CD1c-positive myeloid dendritic cell (primary cell): ENCODE measurements around the gene CHTF8.
"Not testable (repeated sequence)": the region's sequence is repeated elsewhere in the genome, so short reads cannot be mapped to it uniquely, and the experiment has no call there.

Experiments
- DNase-seq: peaks from one replicate; pipeline ENCODE4 v3.0.0-alpha.2; 2016; ENCODE audit errors: extremely low spot score

The CHTF8 gene

DNA sequence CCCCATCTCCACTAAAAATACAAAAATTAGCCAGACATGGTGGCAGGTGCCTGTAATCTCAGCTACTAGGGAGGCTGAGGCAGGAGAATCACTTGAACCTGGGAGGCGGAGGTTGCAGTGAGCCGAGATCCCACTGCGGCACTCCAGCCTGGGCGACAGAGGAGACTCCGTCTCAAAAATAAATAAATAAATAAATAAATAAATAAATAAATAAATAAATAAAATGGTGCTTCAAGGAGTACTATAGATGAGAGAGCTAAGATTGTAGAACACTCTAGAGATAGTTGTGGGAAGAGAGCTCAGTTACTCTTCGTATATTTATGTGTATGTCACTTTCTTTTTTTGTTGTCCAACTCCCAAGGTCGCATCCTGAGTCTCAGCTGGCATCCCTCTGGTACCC is 7.1 kb upstream of the CHTF8 start:
- DNase-seq = not testable (repeated sequence)

DNA sequence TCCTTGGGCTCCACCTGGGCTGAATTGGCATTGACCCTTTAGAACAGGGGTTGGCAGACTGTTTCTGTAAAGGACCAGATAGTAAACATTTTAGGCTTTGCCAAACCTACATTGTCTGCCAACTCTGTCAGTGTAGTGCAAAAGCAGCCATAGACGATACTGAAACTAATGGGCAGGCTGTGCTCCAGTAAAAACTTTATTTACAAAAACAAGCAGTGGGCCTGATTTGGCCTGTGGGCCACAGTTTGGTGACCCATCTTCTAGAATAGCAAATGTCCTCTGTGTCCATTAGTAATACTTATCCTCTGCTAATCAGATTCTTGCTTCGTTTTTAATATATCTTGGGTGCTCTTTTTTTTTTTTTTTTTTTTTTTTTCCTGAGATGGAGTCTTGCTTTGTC is 6.2 kb upstream of the CHTF8 start:
- DNase-seq = no peak

DNA sequence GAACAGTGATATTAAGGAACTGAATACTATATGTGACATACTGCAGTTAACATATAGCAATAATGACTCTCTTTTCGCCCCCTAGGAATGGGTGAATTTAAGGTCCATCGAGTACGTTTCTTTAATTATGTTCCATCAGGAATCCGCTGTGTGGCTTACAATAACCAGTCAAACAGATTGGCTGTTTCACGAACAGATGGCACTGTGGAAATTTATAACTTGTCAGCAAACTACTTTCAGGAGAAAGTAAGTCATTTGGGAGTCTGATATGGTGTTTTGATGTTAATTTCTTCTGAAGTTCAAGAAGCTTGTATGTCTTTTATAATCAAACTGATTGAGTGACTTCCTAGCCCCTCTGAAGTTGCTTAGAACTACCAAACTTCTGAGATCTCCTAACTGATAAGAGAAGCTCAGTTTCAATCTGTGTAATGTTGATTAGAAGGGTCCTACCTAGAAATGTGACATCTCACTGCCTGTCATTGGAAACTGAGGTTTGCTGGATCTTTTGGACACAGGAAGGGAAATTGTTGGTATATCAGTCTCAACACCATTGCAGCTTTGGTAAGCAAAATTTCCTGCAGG is 1.1 kb upstream of the CHTF8 start:
- DNase-seq = peak; percentile 7

DNA sequence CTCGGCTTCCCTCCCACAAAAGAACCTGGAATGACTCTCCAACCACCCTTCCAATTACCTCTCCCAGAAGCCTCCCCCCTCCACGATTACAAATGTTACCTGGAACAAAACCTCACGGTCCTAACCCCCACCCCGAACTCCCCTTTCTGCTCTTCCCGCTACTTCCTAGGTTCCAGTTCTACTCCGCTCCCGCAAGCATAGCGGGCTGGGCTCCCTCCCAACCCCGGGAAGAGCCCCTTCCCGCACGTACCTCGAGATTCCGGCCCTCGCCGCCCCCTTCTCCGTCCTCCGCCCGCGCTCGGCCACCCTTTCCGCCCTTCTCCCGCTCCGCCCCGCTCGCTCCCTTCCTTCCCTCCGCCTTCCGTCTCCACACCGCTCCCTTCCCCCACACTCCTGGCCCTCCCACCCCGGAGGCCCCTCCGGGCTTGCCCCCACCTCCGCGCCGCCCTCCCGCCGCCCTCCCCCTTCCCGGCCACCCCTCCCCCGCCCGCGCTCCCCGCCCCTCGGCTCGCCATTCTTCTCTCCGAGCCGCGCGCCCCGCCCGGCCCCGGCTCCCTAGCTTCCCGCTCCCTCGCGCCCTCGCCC is 457 bp downstream of the CHTF8 start:
- DNase-seq = peak; percentile 37

DNA sequence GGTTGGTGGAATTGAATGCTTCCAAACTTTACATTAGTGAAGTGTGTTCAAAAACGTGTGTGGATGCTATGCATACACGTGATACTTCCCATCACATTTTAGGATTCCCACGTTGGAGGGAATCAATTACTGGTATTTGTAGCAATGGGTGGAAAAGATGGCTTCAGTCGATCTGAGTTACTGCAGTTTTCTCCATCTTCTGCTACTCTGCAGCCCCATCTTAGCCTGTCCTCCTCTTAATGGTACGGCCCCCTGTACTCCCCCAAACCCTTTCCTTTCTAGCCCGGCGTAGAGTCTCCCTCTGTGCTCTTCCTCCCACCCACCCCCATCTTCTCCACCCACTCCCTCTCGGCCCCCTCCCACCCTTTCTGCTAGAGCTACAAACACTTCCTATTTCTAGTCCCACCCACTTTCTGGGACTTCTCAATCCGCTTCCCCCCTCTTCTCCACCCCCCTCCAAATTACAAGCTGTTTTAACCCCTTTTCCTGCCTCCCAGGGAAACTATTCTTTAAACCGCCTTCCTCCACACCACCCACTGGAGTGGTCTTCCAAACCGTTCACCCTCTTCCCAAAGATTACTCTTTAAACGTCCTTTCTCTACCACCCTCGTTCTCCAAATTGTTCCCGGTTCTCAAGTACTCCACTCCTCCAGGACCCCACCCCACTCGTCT is 1.1 kb downstream of the CHTF8 start:
- peak; percentile 51 for DNase-seq

DNA sequence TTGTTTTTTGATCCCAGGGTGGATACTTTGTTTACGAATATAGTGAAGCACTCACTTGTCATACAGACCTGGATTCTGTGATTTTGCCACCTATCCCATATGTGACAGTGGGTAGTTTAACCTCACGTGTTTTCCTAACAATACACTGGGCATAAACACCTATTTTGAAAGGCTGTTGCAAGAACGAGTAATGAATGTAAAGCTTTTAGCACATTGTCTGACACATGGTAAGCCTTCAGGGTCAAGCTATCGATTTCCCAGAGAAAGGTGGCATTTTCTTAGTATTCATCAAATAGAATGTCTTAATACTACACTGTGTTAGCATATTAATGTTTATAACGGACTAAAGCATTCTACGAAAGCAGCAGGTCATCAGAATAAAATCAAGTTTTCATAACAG is 1.9 kb downstream of the CHTF8 start:
- DNase-seq = no peak

DNA sequence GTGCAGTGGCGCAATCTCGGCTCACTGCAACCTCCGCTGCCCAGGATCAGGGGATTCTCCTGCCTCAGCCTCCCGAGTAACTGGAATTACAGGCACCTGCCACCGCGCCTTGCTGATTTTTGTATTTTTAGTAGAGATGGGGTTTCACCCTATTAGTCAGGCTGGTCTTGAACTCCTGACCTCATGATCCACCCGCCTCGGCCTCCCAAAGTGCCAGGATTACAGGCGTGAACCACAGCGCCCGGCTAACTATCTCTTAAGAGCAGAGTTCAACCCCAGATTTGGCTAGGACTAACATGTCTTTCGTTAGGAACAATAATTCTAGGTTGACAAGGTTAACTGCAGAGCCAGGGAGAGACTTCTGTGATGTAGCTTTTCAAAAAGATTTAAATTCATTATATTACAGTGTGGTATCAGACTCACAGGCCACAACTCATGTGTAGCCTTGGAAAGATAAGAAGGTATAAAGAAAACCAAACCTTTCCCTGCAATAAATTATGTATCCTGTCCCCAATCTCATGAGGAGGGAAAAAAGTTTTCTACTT is 4.3 kb downstream of the CHTF8 start:
- no peak for DNase-seq

DNA sequence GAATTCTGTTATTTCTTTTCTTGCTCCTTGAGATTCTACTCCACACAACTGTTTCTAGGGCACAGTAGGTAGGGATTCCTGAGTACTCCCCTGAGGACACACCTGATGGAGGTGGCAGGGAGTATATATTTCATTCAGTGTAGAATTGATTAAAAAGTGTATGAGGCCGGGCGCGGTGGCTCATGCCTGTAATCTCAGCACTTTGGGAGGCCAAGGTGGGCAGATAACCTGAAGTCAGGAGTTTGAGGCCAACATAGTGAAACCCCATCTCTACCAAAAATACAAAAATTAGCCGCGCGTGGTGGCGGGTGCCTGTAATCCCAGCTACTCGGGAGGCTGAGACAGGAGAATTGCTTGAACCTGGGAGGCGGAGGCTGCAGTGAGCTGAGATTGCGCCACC is 5.6 kb downstream of the CHTF8 start:
- not testable (repeated sequence) for DNase-seq

DNA sequence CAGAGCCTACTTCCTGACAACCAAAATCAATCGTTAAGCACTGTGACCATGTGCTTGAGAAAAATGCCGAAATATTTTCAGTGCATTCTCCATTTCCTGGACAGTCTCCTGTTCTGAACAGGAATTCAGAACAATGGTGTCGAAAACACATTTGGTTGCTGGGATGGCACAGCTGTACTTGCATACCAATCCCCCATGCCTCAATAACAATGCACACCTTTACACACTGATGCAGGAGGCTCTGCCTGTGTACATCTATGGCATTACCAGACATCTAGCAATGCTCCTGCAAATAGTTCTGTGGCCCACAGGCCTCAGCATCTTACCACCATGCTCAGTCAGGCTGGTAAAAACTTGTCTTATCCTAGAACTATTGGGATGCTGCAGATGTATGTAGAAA is 6.2 kb downstream of the CHTF8 start:
- no peak for DNase-seq

DNA sequence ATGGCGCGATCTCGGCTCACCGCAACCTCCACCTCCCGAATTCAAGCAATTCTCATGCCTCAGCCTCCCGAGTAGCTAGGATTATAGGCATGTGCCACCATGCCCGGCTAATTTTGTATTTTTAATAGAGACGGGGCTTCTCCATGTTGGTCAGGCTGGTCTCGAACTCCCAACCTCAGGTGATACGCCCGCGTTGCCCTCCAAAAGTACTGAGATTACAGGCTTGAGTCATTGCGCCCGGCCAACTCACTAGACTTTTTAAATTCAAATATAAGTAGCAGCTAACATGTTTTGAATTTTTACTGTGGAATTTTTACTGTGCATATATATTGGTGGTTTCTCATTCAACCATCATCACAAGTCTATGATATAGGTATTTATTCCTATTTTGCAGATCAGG is 7.4 kb downstream of the CHTF8 start:
- DNase-seq = not testable (repeated sequence)

DNA sequence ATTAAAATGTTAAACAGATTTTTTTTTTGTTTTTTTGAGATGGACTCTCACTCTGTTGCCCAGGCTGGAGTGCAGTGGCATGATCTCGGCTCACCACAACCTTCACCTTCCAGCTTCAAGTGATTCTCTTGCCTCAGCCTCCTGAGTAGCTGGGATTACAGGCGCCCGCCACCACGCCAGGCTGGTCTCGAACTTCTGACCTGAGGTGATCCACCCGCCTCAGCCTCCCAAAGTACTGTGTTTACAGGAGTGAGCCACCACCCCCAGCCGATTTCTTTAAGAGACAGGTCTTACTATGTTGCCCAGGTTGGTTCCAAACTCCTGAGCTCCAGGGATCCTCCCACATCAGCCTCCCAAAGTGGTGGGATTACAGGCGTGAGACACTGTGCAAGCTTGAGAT is 8.0 kb downstream of the CHTF8 start:
- DNase-seq = not testable (repeated sequence)

DNA sequence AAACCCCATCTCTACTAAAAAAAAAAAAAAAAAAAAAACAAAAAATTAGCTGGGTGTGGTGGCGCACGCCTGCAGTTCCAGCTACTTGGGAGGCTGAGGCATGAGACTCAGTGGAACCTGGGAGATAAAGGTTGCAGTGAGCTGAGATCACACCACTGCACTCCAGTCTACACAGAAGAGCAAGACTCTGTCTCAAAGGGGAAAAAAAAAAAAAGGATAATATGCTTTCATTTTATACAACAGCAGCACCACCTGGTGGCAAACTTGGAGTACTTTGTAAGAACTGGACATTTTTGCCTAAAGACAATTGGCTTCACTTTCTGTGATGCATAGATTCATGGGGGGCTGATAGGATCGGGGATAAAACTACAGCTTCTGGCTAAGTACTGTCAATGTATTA is 8.5 kb downstream of the CHTF8 start:
- peak; percentile 81 for DNase-seq

DNA sequence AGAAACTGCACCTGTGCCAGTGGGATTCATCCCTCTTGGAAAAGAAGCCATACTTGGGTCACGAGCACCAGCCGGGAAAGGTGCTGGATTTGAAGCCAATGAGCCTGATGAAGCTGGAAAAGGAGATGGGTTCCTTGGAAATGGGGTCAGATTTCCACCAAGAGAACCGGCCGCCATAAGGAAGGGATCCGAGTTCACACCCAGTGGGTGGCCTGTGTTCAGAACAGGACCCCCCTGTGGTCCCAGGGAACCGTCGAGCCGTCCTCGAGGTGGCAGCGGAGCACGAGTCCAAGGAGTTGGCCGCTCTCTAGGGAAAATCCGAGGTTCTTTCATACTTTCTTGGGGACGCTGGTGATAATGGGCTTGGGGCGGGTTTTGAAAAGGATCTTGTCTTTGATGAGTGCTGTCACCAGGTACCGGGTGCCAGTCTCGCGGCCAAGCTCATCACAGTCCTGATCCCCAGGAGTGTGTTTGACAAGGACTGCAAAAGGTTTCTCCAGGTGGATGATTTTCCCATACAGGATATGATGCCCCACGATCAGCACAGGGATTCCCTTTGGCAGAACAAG is 12.2 kb downstream of the CHTF8 start:
- DNase-seq = no peak

DNA sequence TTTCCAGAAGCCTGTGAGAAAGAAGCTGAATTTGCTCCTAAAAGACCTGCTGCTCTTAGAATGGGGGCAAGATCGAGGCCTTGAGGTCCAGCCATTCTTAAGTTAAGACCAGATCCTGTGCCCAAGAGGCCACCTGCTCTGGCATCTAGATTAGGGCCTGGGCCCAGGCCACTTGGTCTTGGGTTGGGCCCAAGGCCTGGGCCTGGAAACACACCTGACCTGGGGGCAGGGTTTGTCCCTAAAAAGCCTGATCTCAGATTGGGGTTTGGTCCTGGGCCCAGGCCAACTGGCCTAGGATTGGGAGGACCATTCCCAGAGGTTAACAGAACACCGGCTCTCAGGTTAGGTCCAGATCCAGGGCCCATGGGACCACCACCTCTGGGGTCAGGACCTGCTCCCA is 12.9 kb downstream of the CHTF8 start:
- DNase-seq = no peak

DNA sequence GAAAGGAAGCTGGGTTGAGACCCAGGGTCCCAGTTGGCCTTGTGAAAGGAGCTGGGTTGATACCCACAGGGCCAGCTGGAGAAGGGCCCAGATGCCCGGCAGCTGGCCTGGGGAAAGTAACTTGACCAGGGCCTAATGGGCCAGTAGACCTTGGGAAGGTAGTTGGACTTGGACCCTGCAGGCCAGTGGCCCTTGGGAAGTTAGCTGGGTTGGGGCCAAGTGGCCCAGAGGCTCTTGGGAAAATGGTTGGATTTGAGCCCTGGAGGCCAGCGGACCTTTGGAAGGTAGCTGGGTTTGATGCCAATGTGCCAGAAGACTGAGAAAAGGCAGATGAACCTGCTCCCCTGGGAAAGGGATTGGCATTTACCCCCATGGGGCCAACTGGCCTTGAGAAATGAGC is 13.4 kb downstream of the CHTF8 start:
- no peak for DNase-seq

DNA sequence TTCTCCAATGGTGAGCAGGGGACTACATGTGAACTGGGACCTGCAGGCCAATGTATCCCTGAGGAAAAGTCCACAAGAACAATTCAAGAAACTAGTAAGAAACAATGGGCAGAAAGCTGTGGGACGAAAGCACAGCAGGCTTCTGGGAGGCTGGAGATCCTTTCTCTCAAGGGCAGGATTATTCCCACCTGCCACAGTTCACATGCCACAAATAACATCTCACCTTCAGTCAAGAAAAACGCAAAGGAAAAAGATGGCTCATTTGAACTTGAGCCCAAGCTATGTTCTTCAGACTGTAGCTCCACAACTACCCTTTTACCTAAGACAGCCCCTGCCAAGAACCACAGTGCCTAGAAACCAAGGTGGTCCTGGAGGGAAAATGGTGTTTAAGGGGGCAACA is 13.9 kb downstream of the CHTF8 start:
- no peak for DNase-seq

DNA sequence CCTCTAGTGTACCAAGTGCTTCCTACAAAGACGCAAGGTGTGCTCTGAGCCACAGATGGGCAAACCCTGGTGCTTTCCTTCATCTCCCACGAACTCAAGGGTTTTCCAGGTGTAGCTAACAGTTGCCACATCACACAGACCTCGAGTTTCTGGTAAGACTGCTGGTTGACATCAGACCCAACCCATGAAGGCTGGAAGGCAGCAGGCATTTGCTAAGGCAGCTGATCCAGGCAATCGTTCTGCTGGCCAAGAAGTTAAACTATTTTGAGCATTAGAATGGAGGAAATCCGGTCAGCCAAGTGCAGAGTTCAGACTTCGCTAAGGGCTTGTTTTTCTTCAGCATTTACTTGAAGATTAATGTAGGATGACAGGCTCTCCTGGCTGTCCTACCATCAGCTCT is 15.5 kb downstream of the CHTF8 start:
- DNase-seq = no peak

DNA sequence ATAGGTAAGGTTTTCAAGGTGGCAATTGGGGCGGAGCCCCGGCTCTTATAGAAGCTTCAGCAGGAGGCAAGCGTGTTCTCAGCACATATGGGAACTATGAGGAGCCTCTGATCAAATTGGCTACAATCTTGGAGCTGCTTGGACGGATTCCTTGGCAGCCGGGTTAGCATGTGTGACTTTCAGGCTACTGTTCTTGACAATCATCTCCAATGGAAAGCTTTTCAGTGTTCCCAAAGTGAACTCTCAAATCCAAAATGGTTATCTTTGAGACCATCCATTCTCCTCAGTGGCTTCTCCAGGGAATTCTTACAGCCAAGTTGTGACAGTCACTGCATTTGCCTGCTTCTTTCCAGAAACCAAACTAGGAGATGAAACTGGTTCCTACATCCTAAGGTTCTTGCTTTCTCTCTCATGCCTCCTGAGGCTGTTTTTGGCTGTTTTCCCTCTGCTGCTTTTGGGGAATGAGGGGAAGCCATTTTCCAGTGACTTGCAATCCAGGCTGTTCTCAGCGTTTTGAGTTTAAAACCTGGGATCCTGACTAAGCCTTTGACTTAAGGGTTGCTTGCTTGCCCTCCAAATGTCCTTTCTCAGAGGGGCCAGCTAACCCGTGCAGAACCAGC is 16.0 kb downstream of the CHTF8 start:
- DNase-seq = no peak

DNA sequence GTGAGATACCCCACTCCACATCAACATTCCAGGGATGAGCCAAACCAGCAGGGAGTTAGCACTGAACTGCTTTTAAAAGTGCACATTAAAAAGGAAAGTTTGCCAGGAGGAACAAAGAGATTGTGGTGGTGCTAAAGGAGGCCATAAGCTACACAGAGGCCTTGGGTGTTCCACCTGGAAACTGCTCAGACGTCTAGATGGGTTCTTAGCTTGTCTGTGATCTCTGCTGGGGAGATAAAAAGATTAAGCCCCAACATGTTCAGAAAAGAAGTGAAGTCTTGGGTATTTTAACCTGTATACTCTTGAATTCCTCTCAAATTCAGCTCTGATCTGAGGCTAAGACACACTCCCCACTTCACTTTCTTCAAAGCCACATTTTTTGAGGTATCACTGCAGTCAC is 16.6 kb downstream of the CHTF8 start:
- DNase-seq = no peak

DNA sequence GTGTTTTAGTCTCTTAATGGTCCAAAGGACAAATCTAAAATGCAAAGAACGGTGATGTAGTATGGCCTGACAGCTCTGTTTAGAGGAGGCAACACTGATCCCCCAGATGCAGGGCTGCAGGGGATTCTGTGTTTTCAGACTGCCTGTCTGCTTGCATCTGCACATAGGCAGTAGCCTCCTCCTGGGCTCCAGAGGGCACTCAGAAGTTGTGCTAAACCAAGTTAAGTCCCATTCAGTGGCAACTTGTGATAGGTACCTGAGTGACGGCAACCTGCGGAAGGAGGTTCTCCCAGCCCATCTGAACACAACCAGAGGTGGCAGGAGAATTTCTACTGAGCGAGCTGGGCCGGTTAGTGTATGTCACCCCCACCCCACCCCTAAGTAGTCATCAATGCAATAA is 17.0 kb downstream of the CHTF8 start:
- no peak for DNase-seq

DNA sequence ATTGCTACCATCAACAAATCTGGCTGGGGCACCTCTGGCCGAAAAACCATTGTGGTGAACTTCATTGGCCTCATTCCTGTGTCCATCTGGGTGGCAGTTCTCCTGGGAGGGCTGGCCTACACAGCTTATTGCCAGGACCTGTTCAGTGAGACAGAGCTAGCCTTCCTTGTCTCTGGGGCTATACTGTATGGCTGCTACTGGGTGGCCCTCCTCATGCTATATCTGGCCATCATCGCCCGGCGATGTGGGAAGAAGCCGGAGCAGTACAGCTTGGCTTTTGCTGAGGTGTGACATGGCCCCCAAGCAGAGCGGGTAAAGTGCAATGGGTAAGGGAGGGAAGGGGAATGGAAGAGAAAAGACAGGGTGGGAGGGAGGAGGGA is 17.4 kb downstream of the CHTF8 start:
- DNase-seq = no peak

DNA sequence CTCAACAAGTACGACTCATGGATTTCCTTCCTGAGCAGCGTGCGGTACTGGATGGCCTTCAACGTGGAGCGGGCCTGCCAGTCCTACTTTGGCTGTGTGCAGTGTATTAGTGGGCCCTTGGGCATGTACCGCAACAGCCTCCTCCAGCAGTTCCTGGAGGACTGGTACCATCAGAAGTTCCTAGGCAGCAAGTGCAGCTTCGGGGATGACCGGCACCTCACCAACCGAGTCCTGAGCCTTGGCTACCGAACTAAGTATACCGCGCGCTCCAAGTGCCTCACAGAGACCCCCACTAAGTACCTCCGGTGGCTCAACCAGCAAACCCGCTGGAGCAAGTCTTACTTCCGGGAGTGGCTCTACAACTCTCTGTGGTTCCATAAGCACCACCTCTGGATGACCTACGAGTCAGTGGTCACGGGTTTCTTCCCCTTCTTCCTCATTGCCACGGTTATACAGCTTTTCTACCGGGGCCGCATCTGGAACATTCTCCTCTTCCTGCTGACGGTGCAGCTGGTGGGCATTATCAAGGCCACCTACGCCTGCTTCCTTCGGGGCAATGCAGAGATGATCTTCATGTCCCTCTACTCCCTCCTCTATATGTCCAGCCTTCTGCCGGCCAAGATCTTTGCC is 17.9 kb downstream of the CHTF8 start:
- no peak for DNase-seq
